Measurements from ENCODE around the gene CES3.

DNA sequence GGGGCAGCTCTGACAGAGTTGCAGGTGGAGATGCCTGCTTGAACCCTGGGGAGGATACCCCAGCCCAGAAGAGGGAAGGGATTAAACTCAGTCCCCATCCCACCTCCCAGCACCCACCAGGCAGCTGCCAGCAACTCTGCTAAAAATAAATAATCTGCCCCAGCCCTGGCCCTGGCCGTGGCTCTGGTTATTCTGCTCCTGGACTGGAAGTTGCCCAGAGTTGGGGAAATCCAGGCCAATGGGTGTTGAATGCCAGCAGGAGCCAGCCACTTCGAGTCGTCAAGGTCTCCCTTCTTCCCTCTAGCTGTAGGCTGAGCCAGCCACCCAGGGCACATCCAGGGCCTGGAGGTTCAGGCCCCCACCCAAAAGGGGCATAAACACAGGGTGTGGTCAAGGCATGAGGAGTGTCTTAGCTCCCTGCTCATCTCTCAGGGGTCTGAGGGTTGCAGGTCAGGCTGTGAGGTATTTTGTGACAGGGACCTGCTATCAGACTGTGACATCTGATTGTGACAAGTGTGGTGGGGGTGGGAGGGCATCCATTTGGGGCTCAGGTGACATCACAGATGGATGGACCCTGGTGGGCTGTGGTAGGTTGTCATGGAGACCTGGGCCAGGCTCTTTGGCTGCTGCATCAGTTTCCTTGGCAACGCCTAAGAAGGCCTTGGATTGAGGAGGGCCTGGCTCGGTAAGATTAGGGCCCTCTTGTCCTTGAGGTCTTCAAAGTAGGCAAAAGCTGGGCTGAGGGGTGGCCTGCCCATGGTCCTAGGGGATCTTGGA lies 34.7 kb upstream of the CES3 start:
- TF ChIP-seq CREM (IDR thresholded peaks at IDR 0.05; ENCODE audit: low read depth): no peak
- TF ChIP-seq MEF2A (IDR thresholded peaks at IDR 0.05; ENCODE audit: control insufficient read depth, low read depth, low read length): no peak
- TF ChIP-seq, protein P1, sequence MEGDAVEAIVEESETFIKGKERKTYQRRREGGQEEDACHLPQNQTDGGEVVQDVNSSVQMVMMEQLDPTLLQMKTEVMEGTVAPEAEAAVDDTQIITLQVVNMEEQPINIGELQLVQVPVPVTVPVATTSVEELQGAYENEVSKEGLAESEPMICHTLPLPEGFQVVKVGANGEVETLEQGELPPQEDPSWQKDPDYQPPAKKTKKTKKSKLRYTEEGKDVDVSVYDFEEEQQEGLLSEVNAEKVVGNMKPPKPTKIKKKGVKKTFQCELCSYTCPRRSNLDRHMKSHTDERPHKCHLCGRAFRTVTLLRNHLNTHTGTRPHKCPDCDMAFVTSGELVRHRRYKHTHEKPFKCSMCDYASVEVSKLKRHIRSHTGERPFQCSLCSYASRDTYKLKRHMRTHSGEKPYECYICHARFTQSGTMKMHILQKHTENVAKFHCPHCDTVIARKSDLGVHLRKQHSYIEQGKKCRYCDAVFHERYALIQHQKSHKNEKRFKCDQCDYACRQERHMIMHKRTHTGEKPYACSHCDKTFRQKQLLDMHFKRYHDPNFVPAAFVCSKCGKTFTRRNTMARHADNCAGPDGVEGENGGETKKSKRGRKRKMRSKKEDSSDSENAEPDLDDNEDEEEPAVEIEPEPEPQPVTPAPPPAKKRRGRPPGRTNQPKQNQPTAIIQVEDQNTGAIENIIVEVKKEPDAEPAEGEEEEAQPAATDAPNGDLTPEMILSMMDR (IDR thresholded peaks at IDR 0.05 in 2 of 3, conservative IDR thresholded peaks at IDR 0.05 in 1 of 3; ENCODE audit: insufficient read depth in 2 of 3, low read depth in 1 of 3, low read length in 3 of 3): no peak
- TF ChIP-seq CHD2 (IDR thresholded peaks at IDR 0.05; ENCODE audit: low read depth, low read length): no peak
- TF ChIP-seq ZNF830 (CRISPR knock-in tag; IDR thresholded peaks at IDR 0.05): no peak

Data from K562 (cell line).